HG03442 (cell line): ENCODE results near the gene PPP2R2C.

Experiments
- ATAC-seq: cut with Tn5 transposase; IDR thresholded peaks from one replicate; pipeline ENCODE4 v1.9.1; 2021; ENCODE audit warnings: mild to moderate bottlenecking, moderate library complexity; ENCODE audit not compliant: unreplicated experiment

PPP2R2C gene

GRCh38 chr4:6494431-6495295 is 22.2 kb upstream of the PPP2R2C start:
- ATAC-seq: no peak

- no peak for ATAC-seq
These were observed 21.4 kb upstream of the PPP2R2C start for GRCh38 chr4:6493658-6494304.

GRCh38 chr4:6492861-6493657 is 20.6 kb upstream of the PPP2R2C start:
- no peak for ATAC-seq

- no peak for ATAC-seq
These were observed 19.7 kb upstream of the PPP2R2C start for GRCh38 chr4:6492027-6492590.

GRCh38 chr4:6491235-6491634 is 18.8 kb upstream of the PPP2R2C start:
- no peak for ATAC-seq

GRCh38 chr4:6489927-6490326 is 17.5 kb upstream of the PPP2R2C start:
- no peak for ATAC-seq

- ATAC-seq: no peak
These were observed 15.1 kb upstream of the PPP2R2C start for GRCh38 chr4:6487466-6487865.

- ATAC-seq: no peak
These were observed 8.2 kb upstream of the PPP2R2C start for GRCh38 chr4:6480534-6481088.

- no peak for ATAC-seq
These were observed 6.3 kb upstream of the PPP2R2C start for GRCh38 chr4:6478546-6479220.

- ATAC-seq: no peak
These were observed 4.5 kb upstream of the PPP2R2C start for GRCh38 chr4:6476893-6477292.

- no peak for ATAC-seq
These were observed 3.1 kb upstream of the PPP2R2C start for GRCh38 chr4:6475492-6476020.

GRCh38 chr4:6474705-6475457 is 2.5 kb upstream of the PPP2R2C start:
- no peak for ATAC-seq

GRCh38 chr4:6474053-6474568 is 1.7 kb upstream of the PPP2R2C start:
- no peak for ATAC-seq

- ATAC-seq: no peak
These were observed 1.0 kb upstream of the PPP2R2C start for GRCh38 chr4:6473264-6474052.

- no peak for ATAC-seq
These were observed 417 bp downstream of the PPP2R2C start for GRCh38 chr4:6472008-6472386.

GRCh38 chr4:6471307-6472007 is 957 bp downstream of the PPP2R2C start:
- no peak for ATAC-seq

GRCh38 chr4:6470502-6471306 is 1.7 kb downstream of the PPP2R2C start:
- no peak for ATAC-seq
